ENCODE measurements around the gene MRPS10.

- TF ChIP-seq ZSCAN29 (IDR thresholded peaks at IDR 0.05) (no peak), SREBF2 (IDR thresholded peaks at IDR 0.05; ENCODE audit: low read length) (no peak)
These were observed 55.3 kb downstream of the MRPS10 start for GRCh38 chr6:42162384-42162783.

All from GM12878 (cell line).